HepG2 (cell line): ENCODE results near the gene TPBGL. TPM values are rescaled to one million over a fixed set of nuclear protein-coding genes. Genes with fewer than 3 reads are reported as not detected.

Experiments
- HDAC6 ChIP-seq: fragments of 200-600 bp; sonication (generic); IDR thresholded peaks from 2 replicates; pipeline ENCODE4 v1.7.0; 2017; ENCODE audit warnings: mild to moderate bottlenecking, antibody characterized with exemption, low read length, low read depth
- HNRNPL ChIP-seq: fragments of 200-400 bp; formaldehyde crosslinking; IDR thresholded peaks from 2 replicates; pipeline ENCODE4 v1.6.1; 2017; ENCODE audit warnings: mild to moderate bottlenecking, low read depth, low read length
- KDM2A ChIP-seq: sonication (generic); formaldehyde crosslinking; IDR thresholded peaks from 2 replicates; pipeline ENCODE4 v1.4.0; 2020; ENCODE audit warnings: low read depth, missing genetic modification reagents, borderline replicate concordance
- MED8 ChIP-seq: sonication (generic); formaldehyde crosslinking; IDR thresholded peaks from 2 replicates; pipeline ENCODE4 v1.8.1; 2023; ENCODE audit warnings: mild to moderate bottlenecking, missing genetic modification reagents; ENCODE audit not compliant: insufficient replicate concordance
- PCBP1 ChIP-seq: fragments of 200-400 bp; formaldehyde crosslinking; IDR thresholded peaks from 2 replicates; pipeline ENCODE4 v1.6.1; 2017; ENCODE audit warnings: mild to moderate bottlenecking, low read depth, low read length, borderline replicate concordance
- PITX1 ChIP-seq: sonication (generic); formaldehyde crosslinking; IDR thresholded peaks from 2 replicates; pipeline ENCODE4 v1.5.1; 2020; ENCODE audit warnings: mild to moderate bottlenecking, missing genetic modification reagents
- SAP130 ChIP-seq: IDR thresholded peaks from 2 replicates; pipeline ENCODE4 v1.6.1; 2016; ENCODE audit warnings: low read depth
- SMAD3 ChIP-seq: sonication (generic); formaldehyde crosslinking; IDR thresholded peaks from 2 replicates; pipeline ENCODE4 v1.4.0; 2020; ENCODE audit warnings: missing genetic modification reagents
- SMC3 ChIP-seq: IDR thresholded peaks from 2 replicates; pipeline ENCODE4 v1.6.1; 2011; ENCODE audit warnings: low read length, improper control_type of control experiment
- U2AF1 ChIP-seq: fragments of 200-400 bp; formaldehyde crosslinking; optimal IDR thresholded peaks from 2 replicates; pipeline ENCODE3; 2017; ENCODE audit warnings: mild to moderate bottlenecking, low read depth, low read length
- UBTF ChIP-seq: sonication (generic); formaldehyde crosslinking; IDR thresholded peaks from 2 replicates; pipeline ENCODE4 v1.4.0; 2020; ENCODE audit warnings: mild to moderate bottlenecking, missing genetic modification reagents
- YEATS2 ChIP-seq: sonication (generic); formaldehyde crosslinking; IDR thresholded peaks from 2 replicates; pipeline ENCODE4 v1.4.0; 2020; ENCODE audit warnings: missing genetic modification reagents, borderline replicate concordance
- ZBTB25 ChIP-seq: IDR thresholded peaks from 2 replicates; pipeline ENCODE4 v1.6.1; 2018; ENCODE audit warnings: missing genetic modification reagents
- ZMAT3 ChIP-seq: sonication (generic); formaldehyde crosslinking; conservative IDR thresholded peaks from 2 replicates; pipeline ENCODE4 v1.7.0; 2021; ENCODE audit warnings: missing genetic modification reagents
- ZNF235 ChIP-seq: sonication (generic); formaldehyde crosslinking; IDR thresholded peaks from 2 replicates; pipeline ENCODE4 v1.8.1; 2023; ENCODE audit warnings: mild to moderate bottlenecking, missing genetic modification reagents, borderline replicate concordance
- ZNF317 ChIP-seq: sonication (generic); formaldehyde crosslinking; IDR thresholded peaks from 2 replicates; pipeline ENCODE4 v1.5.0; 2020; ENCODE audit warnings: mild to moderate bottlenecking, missing genetic modification reagents
- ZNF563 ChIP-seq: sonication (generic); formaldehyde crosslinking; IDR thresholded peaks from 2 replicates; pipeline ENCODE4 v1.8.0; 2022; ENCODE audit warnings: mild to moderate bottlenecking, moderate library complexity, missing genetic modification reagents
- ZNF704 ChIP-seq: sonication (generic); formaldehyde crosslinking; IDR thresholded peaks from 2 replicates; pipeline ENCODE4 v1.8.1; 2023; ENCODE audit warnings: mild to moderate bottlenecking, inconsistent platforms, moderate library complexity, missing genetic modification reagents, borderline replicate concordance
- ZNF768 ChIP-seq: sonication (generic); formaldehyde crosslinking; IDR thresholded peaks from 2 replicates; pipeline ENCODE4 v1.4.0; 2020; ENCODE audit warnings: missing genetic modification reagents
- ZSCAN9 ChIP-seq: IDR thresholded peaks from 2 replicates; pipeline ENCODE4 v1.6.1; 2016; ENCODE audit warnings: borderline replicate concordance
- polyA plus RNA-seq, 8 experiments: library from polyadenylated mRNA; depleted of rRNA in 3 of 8; stranded (reverse) in 7 of 8; unstranded in 1 of 8; fragments of >200 nt; fragmentation: Illumina TruSeq in 4 of 8; extraction: Trizol in 4 of 8; gene quantifications; 2 replicates each; pipeline versions ENCODE4 v1.2.1 to v1.2.3, GENCODE V29; 2011 to 2016; ENCODE audit warnings: low read depth in 4 of 8, missing spikeins in 1 of 8, mixed read lengths in 1 of 8; ENCODE audit not compliant: insufficient read depth in 1 of 8
- total RNA-seq, 5 experiments: library from RNA; depleted of rRNA; stranded (reverse); fragments of >200 nt; fragmentation: Illumina TruSeq; extraction: Trizol; gene quantifications; 2 replicates each; pipeline ENCODE4 v1.2.3, GENCODE V29; 2016; ENCODE audit warnings: low read depth in 1 of 5
- TF ChIP-seq, protein P1 (sequence below): sonication (generic); formaldehyde crosslinking; IDR thresholded peaks from 2 replicates; pipeline ENCODE4 v1.5.0; 2020; ENCODE audit warnings: mild to moderate bottlenecking, missing genetic modification reagents

TPBGL gene
- total and polyA plus RNA-seq, 2 of the 13 experiments (the other 11 are each of a cell fraction or from before 2014, with no cell fraction given) = not detected

DNA sequence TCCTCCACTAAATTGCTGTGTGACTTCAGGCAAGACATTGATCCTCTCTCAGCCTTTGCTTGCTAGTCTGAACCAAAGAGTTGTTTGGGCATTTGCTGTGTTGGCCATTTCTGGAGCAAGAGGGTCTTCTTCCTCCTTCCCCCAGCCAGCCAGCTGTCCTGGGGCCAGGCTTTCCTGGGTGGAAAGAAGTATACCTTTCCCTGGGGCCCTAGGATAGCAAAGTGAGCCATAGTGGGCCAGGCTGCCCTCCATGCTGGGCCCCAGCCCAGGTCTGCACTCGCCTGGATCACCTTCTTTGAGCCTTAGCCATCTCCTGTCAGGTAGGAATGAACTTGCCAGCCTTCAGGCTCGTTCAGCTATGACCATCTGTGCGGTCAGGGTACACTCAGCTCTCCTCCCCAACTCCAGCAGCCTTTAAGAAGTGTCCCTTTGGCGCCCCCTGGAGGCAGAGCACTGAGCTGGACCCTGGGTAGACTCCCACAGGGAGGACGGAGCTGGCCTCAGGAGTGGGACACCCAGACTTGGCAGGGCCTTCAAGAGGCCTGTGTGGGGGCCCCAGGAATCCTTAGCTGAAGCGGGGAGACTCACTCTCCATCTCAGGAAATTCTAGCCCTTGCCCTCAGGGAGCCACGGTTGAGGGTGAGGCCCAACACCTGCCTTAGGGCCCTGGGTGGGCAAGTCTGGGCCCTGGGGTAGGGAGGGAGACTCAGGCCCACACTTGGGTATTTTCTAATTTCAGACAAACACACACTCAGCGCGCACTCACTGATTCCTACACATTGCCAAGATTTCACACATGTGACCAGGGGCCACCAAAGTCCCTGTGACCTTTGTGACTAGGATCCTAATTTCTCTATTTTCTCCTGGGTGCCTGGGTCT lies 35.6 kb upstream of the TPBGL start (continued):
- TF ChIP-seq PCBP1 (no peak), ZSCAN9 (CRISPR knock-in tag) (peak; percentile 33; the same call in 1 of the 2 replicates), HNRNPL (0 out of 2 replicates have a peak, but pooled peaks have one; percentile 27), HDAC6 (no peak), MED8 (CRISPR knock-in tag) (no peak), PITX1 (peak; percentile 34; the same call in 1 of the 2 replicates), ZNF704 (CRISPR knock-in tag) (no peak), ZNF235 (0 out of 2 replicates have a peak, but pooled peaks have one; percentile 32), ZNF317 (CRISPR knock-in tag) (peak; percentile 62; the same call in 1 of the 2 replicates), ZMAT3 (no peak), UBTF (CRISPR knock-in tag) (0 out of 2 replicates have a peak, but pooled peaks have one; percentile 19), KDM2A (peak; percentile 71; the same call in 1 of the 2 replicates), ZNF563 (0 out of 2 replicates have a peak, but pooled peaks have one; percentile 53), YEATS2 (CRISPR knock-in tag) (peak; percentile 37; the same call in 1 of the 2 replicates), SAP130 (peak; percentile 48), SMC3 (peak; percentile 98), U2AF1 (peak; percentile 51), SMAD3 (CRISPR knock-in tag) (peak; percentile 65; the same call in 1 of the 2 replicates), ZNF768 (CRISPR knock-in tag) (peak; percentile 34; the same call in 1 of the 2 replicates), ZBTB25 (CRISPR knock-in tag) (no peak)
- TF ChIP-seq, protein P1, sequence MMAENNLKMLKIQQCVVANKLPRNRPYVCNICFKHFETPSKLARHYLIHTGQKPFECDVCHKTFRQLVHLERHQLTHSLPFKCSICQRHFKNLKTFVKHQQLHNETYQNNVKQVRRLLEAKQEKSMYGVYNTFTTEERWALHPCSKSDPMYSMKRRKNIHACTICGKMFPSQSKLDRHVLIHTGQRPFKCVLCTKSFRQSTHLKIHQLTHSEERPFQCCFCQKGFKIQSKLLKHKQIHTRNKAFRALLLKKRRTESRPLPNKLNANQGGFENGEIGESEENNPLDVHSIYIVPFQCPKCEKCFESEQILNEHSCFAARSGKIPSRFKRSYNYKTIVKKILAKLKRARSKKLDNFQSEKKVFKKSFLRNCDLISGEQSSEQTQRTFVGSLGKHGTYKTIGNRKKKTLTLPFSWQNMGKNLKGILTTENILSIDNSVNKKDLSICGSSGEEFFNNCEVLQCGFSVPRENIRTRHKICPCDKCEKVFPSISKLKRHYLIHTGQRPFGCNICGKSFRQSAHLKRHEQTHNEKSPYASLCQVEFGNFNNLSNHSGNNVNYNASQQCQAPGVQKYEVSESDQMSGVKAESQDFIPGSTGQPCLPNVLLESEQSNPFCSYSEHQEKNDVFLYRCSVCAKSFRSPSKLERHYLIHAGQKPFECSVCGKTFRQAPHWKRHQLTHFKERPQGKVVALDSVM (CRISPR knock-in tag) = no peak
